DND-41 (cell line): ENCODE data around the gene HOOK2.

Experiments
- EZH2 ChIP-seq: IDR thresholded peaks from 3 replicates; pipeline ENCODE4 v1.6.1; 2012; ENCODE audit warnings: borderline replicate concordance, low read depth, mild to moderate bottlenecking, moderate library complexity, low read length, inconsistent platforms; ENCODE audit not compliant: severe bottlenecking
- TF ChIP-seq, protein P1 (sequence below): IDR thresholded peaks from 2 replicates; pipeline ENCODE4 v1.5.1; 2012; ENCODE audit warnings: borderline replicate concordance, low read length, moderate library complexity, mild to moderate bottlenecking; ENCODE audit not compliant: poor library complexity, severe bottlenecking; ENCODE audit errors: extremely low read depth

GRCh38 chr19:12769689-12770088, 5.7 kb downstream of the HOOK2 start:
- TF ChIP-seq, protein P1, sequence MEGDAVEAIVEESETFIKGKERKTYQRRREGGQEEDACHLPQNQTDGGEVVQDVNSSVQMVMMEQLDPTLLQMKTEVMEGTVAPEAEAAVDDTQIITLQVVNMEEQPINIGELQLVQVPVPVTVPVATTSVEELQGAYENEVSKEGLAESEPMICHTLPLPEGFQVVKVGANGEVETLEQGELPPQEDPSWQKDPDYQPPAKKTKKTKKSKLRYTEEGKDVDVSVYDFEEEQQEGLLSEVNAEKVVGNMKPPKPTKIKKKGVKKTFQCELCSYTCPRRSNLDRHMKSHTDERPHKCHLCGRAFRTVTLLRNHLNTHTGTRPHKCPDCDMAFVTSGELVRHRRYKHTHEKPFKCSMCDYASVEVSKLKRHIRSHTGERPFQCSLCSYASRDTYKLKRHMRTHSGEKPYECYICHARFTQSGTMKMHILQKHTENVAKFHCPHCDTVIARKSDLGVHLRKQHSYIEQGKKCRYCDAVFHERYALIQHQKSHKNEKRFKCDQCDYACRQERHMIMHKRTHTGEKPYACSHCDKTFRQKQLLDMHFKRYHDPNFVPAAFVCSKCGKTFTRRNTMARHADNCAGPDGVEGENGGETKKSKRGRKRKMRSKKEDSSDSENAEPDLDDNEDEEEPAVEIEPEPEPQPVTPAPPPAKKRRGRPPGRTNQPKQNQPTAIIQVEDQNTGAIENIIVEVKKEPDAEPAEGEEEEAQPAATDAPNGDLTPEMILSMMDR: no peak
- TF ChIP-seq EZH2: no peak
